Activated CD4-positive, alpha-beta T cell treated with anti-CD3 and anti-CD28 coated beads, Interleukin-2, amount 10 ng/mL, durations not matched to agents 24 days and 14 days (primary cell): ENCODE measurements around the gene EIF2S2. TPM values are rescaled to one million over a fixed set of nuclear protein-coding genes. Genes with fewer than 3 reads are reported as not detected.

Source experiments
- total RNA-seq: library from RNA; stranded (reverse); gene quantifications from 2 replicates; pipeline ENCODE4 v1.2.3, GENCODE V29; 2022

The EIF2S2 gene
- total RNA-seq, 1 donor from 2014 or later = 106 TPM

Other genes with a start within 250 kb of the EIF2S2 start
- gene RALY, start 118.3 kb downstream of the EIF2S2 start, total RNA-seq = 152 and 153 TPM in 2 replicates
- gene ASIP, start 129.2 kb upstream of the EIF2S2 start, total RNA-seq = not detected in 2 replicates
- 153 and 154 TPM in 2 replicates for gene AHCY, start 191.1 kb upstream of the EIF2S2 start, total RNA-seq